CD14-positive monocyte (primary cell): ENCODE results near the gene DHRS2. TPM values are rescaled to one million over a fixed set of nuclear protein-coding genes. Genes with fewer than 3 reads are reported as not detected.

Experiments
- DNase-seq, 3 donors: peaks; one replicate each; pipeline ENCODE4 v3.0.0-alpha.2; 2011 to 2022
- H2AFZ ChIP-seq: 2 replicates; pipeline ENCODE4 v1.6.0; 2012; ENCODE audit warnings: mild to moderate bottlenecking, low read depth, low read length, inconsistent platforms; ENCODE audit not compliant: insufficient read depth, poor library complexity, severe bottlenecking
- H3K27ac ChIP-seq, 2 donors: 1 replicate in 1 of 2; 2 replicates in 1 of 2; pipeline ENCODE4 v1.5.1; 2012 to 2013; ENCODE audit warnings: low read length in 2 of 2, control low read depth in 1 of 2, inconsistent platforms in 1 of 2, low read depth in 1 of 2, mild to moderate bottlenecking in 1 of 2
- H3K27me3 ChIP-seq, 2 donors: one replicate each; pipeline versions ENCODE4 v1.6.0 to v1.6.1; 2011 to 2013; ENCODE audit warnings: low read length in 2 of 2; ENCODE audit not compliant: control insufficient read depth in 2 of 2, insufficient read depth in 2 of 2
- H3K36me3 ChIP-seq, 2 donors: replicated peaks in 1 of 2; 1 replicate in 1 of 2; 2 replicates in 1 of 2; pipeline versions ENCODE4 v1.5.1 to v1.6.1; 2012 to 2013; ENCODE audit warnings: low read length in 2 of 2, control low read depth in 1 of 2, inconsistent platforms in 1 of 2, mild to moderate bottlenecking in 1 of 2; ENCODE audit not compliant: insufficient read depth in 2 of 2, control insufficient read depth in 1 of 2
- H3K4me1 ChIP-seq, 2 donors: 1 replicate in 1 of 2; 2 replicates in 1 of 2; pipeline versions ENCODE4 v1.5.1 to v1.6.1; 2012 to 2013; ENCODE audit warnings: low read length in 2 of 2, control low read depth in 1 of 2, inconsistent platforms in 1 of 2, mild to moderate bottlenecking in 1 of 2, moderate library complexity in 1 of 2; ENCODE audit not compliant: insufficient read depth in 2 of 2, control insufficient read depth in 1 of 2
- H3K4me2 ChIP-seq: replicated peaks from 2 replicates; pipeline ENCODE3; 2012; ENCODE audit warnings: low read length, moderate library complexity, mild to moderate bottlenecking; ENCODE audit not compliant: poor library complexity, severe bottlenecking; ENCODE audit errors: extremely low read depth
- H3K4me3 ChIP-seq, 3 experiments: fragments of 200-600 bp in 1 of 3; sonication (generic) in 1 of 3; replicated peaks in 1 of 3; 1 replicate in 2 of 3; 2 replicates in 1 of 3; pipeline ENCODE4 v1.5.1; 2011 to 2013; ENCODE audit warnings: low read length in 3 of 3, mild to moderate bottlenecking in 3 of 3, control low read depth in 2 of 3, low read depth in 2 of 3, inconsistent platforms in 1 of 3, moderate library complexity in 1 of 3
- H3K79me2 ChIP-seq: 2 replicates; pipeline ENCODE4 v1.6.0; 2012; ENCODE audit warnings: mild to moderate bottlenecking, control low read depth, inconsistent platforms, low read length, moderate library complexity; ENCODE audit not compliant: insufficient read depth
- H3K9ac ChIP-seq: 2 replicates; pipeline ENCODE4 v1.6.0; 2017; ENCODE audit warnings: low read length, mild to moderate bottlenecking; ENCODE audit not compliant: insufficient read depth, poor library complexity, severe bottlenecking
- H3K9me3 ChIP-seq, 2 donors: replicated peaks in 1 of 2; 1 replicate in 1 of 2; 2 replicates in 1 of 2; pipeline versions ENCODE4 v1.5.1 to v1.6.1; 2012 to 2013; ENCODE audit warnings: low read length in 2 of 2, control low read depth in 1 of 2; ENCODE audit not compliant: control insufficient read depth in 1 of 2, insufficient read depth in 1 of 2
- H4K20me1 ChIP-seq: 2 replicates; pipeline ENCODE4 v1.6.0; 2012; ENCODE audit warnings: mild to moderate bottlenecking, low read length, control low read depth, moderate library complexity; ENCODE audit not compliant: insufficient read depth
- H3K27ac Mint-ChIP-seq, 7 donors: one replicate each; pipeline ENCODE4 v1.8.0; 2020; ENCODE audit warnings: mild to moderate bottlenecking in 7 of 7, mixed read lengths in 7 of 7, moderate library complexity in 6 of 7, inconsistent platforms in 2 of 7
- H3K27me3 Mint-ChIP-seq, 3 donors: one replicate each; pipeline ENCODE4 v1.8.0; 2021 to 2022; ENCODE audit warnings: low read depth in 3 of 3, mild to moderate bottlenecking in 3 of 3, mixed read lengths in 3 of 3, moderate library complexity in 3 of 3, inconsistent platforms in 1 of 3
- H3K36me3 Mint-ChIP-seq, 2 donors: one replicate each; pipeline ENCODE4 v1.8.0; 2020; ENCODE audit warnings: mixed read lengths in 2 of 2, inconsistent platforms in 1 of 2, mild to moderate bottlenecking in 1 of 2
- H3K4me1 Mint-ChIP-seq: one replicate; pipeline ENCODE4 v1.8.0; 2020; ENCODE audit warnings: mild to moderate bottlenecking, mixed read lengths
- H3K4me3 Mint-ChIP-seq, 2 donors: one replicate each; pipeline ENCODE4 v1.8.0; 2020; ENCODE audit warnings: mild to moderate bottlenecking in 2 of 2, mixed read lengths in 2 of 2, moderate library complexity in 1 of 2
- H3K9me3 Mint-ChIP-seq, 7 donors: one replicate each; pipeline ENCODE4 v1.8.0; 2020 to 2022; ENCODE audit warnings: mixed read lengths in 7 of 7, mild to moderate bottlenecking in 6 of 7, moderate library complexity in 6 of 7, inconsistent platforms in 2 of 7
- WGBS: methylation state at CpG from one replicate; pipeline ENCODE4 v1.1.5; 2013; ENCODE audit warnings: missing lambda C conversion rate; ENCODE audit not compliant: insufficient coverage; 5-methylcytosine and 5-hydroxymethylcytosine counted together
- intact Hi-C, 2 donors: fragments of 100-400 bp; cut with micrococcal nuclease; formaldehyde crosslinking; loops; one replicate each; pipeline versions ENCODE4 v1.15.0 to v1.15.1; 2023
- polyA plus RNA-seq, 3 donors: library from polyadenylated mRNA; depleted of rRNA in 1 of 3; unstranded in 2 of 3; stranded (reverse) in 1 of 3; fragments of 300-500 nt in 2 of 3; fragments of >200 nt in 1 of 3; fragmentation: Illumina TruSeq in 2 of 3; gene quantifications; 1 replicate in 2 of 3; 2 replicates in 1 of 3; pipeline ENCODE4 v1.2.3, GENCODE V29; 2012 to 2021
- TF ChIP-seq, protein P1 (sequence below): fragments of 200-600 bp; IDR thresholded peaks from one replicate; pipeline ENCODE4 v1.8.0; 2022; ENCODE audit warnings: antibody characterized with exemption, mild to moderate bottlenecking

DHRS2 gene
- polyA plus RNA-seq, 3 donors = not detected

DNA sequence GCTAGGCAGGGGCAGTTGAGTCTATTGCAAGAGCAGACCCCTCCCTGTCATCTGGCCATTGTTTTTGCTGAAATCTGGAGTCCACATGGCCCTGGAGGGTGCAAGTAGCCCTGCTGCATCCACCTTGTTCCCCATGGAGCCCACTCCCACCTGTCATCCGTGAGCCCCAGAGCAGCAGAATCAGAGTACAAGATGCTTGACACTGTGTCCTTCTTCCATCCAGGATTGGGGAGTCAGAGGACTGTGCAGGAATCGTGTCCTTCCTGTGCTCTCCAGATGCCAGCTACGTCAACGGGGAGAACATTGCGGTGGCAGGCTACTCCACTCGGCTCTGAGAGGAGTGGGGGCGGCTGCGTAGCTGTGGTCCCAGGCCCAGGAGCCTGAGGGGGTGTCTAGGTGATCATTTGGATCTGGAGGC, 8.8 kb downstream of the DHRS2 start:
- intact Hi-C loops = no loop called here
- Histone ChIP-seq H3K9me3 (no peaks in the 10 kb centered on the region), H3K27ac (no peak overlapping the region), H3K9ac (no peak overlapping the region), H2AFZ (no peak overlapping the region), H3K36me3 (no peaks in the 10 kb centered on the region), H3K4me3 (no peak overlapping the region), H3K4me2 (no peak overlapping the region), H3K79me2 (no peaks in the 10 kb centered on the region), H3K4me1 (peaks cover 3 to 4% of the 10 kb centered on the region in 2 donors), H4K20me1 (no peaks in the 10 kb centered on the region), H3K27me3 (no peaks in the 10 kb centered on the region)
- no peak for DNase-seq
- H3K36me3 Mint-ChIP-seq = no peaks in the 10 kb centered on the region
- WGBS = 97% methylated on average over 8 of the region's 8 CpGs
- peaks cover 0 to 4% (median 1%) of the 10 kb centered on the region in 3 donors for H3K27me3 Mint-ChIP-seq
- TF ChIP-seq, protein P1, sequence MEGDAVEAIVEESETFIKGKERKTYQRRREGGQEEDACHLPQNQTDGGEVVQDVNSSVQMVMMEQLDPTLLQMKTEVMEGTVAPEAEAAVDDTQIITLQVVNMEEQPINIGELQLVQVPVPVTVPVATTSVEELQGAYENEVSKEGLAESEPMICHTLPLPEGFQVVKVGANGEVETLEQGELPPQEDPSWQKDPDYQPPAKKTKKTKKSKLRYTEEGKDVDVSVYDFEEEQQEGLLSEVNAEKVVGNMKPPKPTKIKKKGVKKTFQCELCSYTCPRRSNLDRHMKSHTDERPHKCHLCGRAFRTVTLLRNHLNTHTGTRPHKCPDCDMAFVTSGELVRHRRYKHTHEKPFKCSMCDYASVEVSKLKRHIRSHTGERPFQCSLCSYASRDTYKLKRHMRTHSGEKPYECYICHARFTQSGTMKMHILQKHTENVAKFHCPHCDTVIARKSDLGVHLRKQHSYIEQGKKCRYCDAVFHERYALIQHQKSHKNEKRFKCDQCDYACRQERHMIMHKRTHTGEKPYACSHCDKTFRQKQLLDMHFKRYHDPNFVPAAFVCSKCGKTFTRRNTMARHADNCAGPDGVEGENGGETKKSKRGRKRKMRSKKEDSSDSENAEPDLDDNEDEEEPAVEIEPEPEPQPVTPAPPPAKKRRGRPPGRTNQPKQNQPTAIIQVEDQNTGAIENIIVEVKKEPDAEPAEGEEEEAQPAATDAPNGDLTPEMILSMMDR = no peak
- no peak overlapping the region for H3K4me3 Mint-ChIP-seq
- peaks cover 0 to 2% (median 0%) of the 10 kb centered on the region in 7 donors for H3K9me3 Mint-ChIP-seq
- H3K4me1 Mint-ChIP-seq = no peaks in the 10 kb centered on the region
- H3K27ac Mint-ChIP-seq = no peak overlapping the region

DNA sequence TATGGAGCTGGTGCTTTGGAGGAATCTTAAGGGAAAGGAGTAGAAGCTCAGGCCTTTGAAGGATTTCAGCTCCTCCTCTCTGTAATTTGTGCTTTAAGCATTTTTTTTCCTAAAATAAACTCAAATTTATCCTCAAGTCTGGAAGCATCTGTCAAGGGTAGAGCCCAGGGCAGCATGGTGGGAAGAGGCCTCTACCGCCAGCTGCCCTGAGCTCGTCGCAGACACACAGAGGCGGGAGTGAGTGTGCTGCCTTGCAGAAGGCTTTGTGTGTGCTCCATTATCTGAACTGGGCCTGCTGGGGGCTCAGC, 9.3 kb downstream of the DHRS2 start:
- no peak for DNase-seq
- H3K4me3 Mint-ChIP-seq = no peak overlapping the region
- no peak overlapping the region for H3K4me3 ChIP-seq
- no peak overlapping the region for H3K27ac Mint-ChIP-seq
- no peaks in the 10 kb centered on the region for H3K27me3 ChIP-seq
- 90% methylated on average over 4 of the region's 4 CpGs for WGBS
- H3K27ac ChIP-seq = no peak overlapping the region
- H3K4me1 ChIP-seq = peaks cover 3 to 4% of the 10 kb centered on the region in 2 donors
- no peaks in the 10 kb centered on the region for H3K36me3 Mint-ChIP-seq
- H4K20me1 ChIP-seq = no peaks in the 10 kb centered on the region
- H3K36me3 ChIP-seq = no peaks in the 10 kb centered on the region
- H3K79me2 ChIP-seq = no peaks in the 10 kb centered on the region
- peaks cover 0 to 4% (median 1%) of the 10 kb centered on the region in 3 donors for H3K27me3 Mint-ChIP-seq
- H2AFZ ChIP-seq = no peak overlapping the region
- H3K4me2 ChIP-seq = no peak overlapping the region
- no peak overlapping the region for H3K9ac ChIP-seq
- TF ChIP-seq, protein P1 = no peak
- intact Hi-C loops = no loop called here
- no peaks in the 10 kb centered on the region for H3K9me3 ChIP-seq
- H3K9me3 Mint-ChIP-seq = peaks cover 0 to 2% (median 0%) of the 10 kb centered on the region in 7 donors
- H3K4me1 Mint-ChIP-seq = no peaks in the 10 kb centered on the region
